IPS DF 4.7 (cell line): ENCODE data around the gene ECM1.

Source experiments
- DNase-seq: peaks from one replicate; pipeline ENCODE4 v3.0.0-alpha.2; 2013; ENCODE audit warnings: low spot score; ENCODE audit errors: extremely low read depth

ECM1 gene

DNA sequence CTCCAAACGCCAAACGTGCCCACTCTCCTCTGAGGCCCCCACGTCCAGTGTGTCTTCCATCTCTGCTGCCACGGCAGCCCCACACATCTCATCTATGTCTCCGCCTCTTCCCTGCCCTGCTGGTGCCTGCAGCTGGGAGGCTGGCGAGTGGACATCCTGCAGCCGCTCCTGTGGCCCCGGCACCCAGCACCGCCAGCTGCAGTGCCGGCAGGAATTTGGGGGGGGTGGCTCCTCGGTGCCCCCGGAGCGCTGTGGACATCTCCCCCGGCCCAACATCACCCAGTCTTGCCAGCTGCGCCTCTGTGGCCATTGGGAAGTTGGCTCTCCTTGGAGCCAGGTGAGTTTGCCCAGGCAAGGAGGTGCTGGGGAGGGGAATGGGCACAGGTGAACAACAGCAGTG is 49.9 kb downstream of the ECM1 start:
- DNase-seq: no peak

DNA sequence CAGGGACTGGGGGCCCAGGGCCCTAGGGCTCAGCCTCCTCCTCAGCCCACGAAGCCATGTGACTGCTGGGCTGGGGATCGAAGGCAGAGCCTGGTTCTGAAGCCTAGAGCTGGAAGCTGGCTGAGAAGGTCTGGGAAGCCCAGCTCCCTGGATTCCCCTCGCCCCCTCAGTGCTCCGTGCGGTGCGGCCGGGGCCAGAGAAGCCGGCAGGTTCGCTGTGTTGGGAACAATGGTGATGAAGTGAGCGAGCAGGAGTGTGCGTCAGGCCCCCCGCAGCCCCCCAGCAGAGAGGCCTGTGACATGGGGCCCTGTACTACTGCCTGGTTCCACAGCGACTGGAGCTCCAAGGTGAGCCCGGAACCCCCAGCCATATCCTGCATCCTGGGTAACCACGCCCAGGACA is 50.4 kb downstream of the ECM1 start:
- no peak for DNase-seq

DNA sequence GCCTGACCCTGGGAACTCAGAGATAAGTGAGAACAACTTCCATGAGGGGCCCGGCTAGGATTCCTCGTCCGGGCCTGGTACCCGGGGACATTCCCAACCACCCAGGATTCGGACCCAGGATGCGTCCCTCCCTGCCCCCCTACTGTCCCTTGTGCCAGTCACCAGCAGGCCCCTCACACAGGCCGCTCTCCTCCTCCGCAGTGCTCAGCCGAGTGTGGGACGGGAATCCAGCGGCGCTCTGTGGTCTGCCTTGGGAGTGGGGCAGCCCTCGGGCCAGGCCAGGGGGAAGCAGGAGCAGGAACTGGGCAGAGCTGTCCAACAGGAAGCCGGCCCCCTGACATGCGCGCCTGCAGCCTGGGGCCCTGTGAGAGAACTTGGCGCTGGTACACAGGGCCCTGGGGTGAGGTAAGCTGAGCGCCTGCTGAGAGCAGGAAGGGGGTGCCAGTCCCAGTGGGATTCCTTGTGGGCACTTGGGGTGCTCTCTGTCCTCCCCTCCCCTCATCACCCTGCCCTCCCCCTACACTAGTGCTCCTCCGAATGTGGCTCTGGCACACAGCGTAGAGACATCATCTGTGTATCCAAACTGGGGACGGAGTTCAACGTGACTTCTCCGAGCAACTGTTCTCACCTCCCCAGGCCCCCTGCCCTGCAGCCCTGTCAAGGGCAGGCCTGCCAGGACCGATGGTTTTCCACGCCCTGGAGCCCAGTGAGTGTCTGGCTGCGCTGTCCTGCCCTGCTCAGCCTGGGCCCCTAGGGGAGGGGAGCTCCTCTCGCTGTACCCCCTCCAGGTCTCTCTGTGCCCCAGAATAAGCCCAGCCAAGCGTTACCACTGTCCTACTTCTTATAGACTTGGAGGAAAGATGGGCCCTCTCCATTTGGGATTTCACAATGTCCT is 51.1 kb downstream of the ECM1 start:
- no peak for DNase-seq

DNA sequence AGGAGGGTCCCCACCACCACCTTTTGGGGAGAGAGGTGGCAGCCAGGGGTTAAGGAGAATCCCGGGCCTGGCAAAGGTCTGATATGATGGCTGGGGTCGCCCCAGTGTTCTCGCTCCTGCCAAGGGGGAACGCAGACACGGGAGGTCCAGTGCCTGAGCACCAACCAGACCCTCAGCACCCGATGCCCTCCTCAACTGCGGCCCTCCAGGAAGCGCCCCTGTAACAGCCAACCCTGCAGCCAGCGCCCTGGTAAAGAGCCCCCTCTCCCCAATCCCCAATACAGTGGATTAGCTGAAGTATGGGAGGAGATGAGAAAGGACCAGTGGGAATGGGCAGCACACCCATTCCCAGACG is 51.7 kb downstream of the ECM1 start:
- no peak for DNase-seq

DNA sequence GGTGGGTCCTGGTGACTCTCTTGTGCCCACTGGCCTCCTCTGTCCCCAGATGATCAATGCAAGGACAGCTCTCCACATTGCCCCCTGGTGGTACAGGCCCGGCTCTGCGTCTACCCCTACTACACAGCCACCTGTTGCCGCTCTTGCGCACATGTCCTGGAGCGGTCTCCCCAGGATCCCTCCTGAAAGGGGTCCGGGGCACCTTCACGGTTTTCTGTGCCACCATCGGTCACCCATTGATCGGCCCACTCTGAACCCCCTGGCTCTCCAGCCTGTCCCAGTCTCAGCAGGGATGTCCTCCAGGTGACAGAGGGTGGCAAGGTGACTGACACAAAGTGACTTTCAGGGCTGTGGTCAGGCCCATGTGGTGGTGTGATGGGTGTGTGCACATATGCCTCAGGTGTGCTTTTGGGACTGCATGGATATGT is 52.1 kb downstream of the ECM1 start:
- no peak for DNase-seq

DNA sequence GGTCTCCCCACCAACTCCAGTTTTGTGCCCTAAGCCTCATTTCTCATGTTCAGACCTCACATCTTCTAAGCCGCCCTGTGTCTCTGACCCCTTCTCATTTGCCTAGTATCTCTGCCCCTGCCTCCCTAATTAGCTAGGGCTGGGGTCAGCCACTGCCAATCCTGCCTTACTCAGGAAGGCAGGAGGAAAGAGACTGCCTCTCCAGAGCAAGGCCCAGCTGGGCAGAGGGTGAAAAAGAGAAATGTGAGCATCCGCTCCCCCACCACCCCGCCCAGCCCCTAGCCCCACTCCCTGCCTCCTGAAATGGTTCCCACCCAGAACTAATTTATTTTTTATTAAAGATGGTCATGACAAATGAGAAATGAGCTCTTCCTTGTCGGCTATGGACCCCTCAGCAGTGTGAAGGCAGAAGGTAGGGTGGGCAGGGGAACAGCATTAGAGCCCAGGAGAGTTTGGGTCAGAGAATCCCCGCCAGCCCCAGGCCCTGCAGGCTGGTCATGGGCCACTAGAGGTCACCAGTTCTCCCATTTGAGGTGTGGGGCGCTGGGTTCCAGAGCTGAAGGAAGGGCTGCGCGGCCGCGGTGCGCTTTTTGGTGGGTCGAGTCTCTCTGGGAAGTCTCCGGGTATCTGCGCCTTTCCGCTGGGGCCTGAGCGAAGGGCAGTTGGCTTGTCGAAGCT is 52.8 kb downstream of the ECM1 start:
- DNase-seq: no peak

DNA sequence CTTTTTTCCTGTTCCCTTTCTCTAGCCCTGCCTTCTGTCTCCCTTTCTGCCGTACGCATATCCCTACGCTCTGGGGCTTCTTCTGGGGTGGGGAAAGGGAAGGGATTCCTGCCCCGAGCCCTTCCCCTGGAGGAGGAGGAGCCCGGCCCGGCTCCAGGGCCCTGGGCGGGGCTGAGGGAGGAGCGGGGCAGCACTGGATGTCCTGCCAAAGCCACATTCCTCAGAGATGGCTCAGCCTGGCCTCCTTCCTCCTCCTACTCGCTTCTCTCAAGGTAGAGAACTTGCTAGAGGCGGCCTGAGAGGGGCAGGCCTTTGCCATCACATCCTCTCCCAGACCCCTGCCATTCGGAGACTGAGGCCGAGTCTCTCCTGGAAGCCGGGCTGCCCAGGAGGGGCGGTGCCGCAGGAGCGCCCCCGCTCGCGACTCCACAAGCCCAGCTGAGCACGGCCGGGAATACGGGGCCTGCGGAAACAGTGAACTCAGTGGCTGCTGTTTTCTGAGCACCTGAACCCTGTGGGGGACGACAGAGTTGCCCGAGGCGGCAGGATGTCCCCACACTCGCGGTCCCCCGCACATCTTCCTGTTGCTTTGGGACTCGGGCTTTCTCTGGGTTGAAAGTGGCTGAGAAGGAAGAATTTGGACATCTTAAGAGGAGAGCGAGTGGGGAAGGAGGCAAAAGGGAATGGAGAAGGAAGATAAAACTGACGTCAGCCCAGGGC is 53.5 kb downstream of the ECM1 start:
- DNase-seq: no peak

DNA sequence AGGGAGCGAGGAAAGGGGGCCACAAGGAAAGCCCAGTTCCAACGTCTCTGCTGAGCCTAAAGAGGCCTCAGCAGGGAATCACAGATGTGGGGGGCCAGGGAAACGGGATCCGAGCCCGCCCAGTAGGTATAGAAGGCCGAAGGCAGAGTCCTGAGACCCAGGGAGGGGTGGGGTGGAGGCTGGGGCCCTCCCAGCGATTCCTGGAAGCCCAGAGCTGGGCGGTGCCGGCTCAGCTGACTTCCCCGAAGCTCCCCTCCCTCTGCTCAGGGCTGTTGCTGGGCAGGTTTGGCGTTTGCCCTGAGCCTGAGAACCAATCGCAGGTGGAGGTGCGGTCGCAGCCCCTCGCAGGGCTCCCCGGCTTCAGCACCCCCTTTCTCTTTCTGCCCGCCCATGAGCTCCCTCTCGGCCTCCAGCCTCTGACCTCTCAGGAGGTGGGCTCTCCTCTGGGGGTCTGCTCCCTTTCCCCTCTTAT is 54.1 kb downstream of the ECM1 start:
- no peak for DNase-seq

DNA sequence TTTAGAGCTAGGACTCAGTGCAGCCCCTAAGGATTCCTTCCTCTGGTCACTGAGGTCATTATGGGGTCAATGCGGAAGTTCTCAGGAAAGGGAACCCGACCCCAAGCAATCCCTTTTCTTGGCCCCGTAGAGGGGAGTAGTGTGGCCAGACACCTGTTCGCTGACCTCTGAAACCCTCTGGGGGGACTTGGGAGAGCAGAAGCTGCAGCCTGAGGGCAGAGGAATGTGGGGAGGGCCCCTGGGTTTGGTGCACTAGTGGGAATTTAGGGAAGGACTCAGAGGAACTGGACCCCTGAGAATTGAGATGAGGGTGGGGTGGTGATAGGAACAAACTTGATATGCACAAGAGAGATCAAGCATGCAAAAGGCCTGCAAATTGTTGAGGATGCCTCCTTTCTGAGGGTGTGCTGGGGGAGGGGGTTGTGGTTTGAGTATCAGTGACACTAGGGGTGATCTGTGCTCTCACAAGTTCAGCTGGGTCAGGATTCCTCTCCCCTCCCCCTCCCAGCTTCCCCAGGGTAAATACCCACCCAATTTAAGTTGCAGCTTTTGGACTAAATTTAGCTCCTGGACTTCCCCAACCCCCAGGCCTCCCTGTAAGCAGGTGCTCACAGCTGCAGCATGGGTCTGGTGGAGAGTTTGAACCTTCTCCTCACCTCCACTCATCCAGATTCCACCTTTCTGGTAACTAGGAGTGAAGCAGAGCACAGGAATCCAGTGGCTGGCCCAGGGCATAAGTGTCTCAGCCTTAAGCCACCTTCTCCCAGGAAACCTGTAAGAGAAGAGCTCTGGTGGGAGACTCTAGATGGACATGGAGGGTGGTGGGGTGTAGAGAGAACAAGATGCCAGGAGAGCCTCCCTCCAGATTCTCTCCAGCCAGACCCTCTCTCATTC is 54.8 kb downstream of the ECM1 start:
- no peak for DNase-seq
